Measurements from ENCODE around the gene TOMM40.

The TOMM40 gene

DNA sequence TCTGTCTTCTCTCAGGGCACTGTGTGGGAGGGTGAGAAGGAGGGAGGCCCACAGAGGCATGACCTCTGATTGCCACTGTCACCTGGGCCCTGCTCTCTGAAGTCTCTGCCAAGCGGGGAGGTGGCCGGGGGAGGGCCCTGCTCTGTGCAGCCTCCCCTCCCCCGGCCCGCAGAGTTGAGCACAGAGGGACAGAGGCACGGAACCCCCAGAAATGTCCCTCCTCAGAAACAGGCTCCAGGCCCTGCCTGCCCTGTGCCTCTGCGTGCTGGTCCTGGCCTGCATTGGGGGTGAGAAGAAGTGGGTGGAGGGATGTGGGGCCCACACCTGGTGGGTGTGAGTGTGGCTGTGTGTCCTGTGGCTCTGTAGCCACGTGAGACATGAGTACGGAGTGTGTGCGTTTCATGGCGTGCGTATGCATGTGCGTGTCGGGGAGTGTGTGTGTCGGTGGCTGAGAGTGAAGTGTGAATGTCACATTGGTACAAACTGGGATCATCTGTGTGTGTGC is 51.1 kb downstream of the TOMM40 start, which contains the start of gene APOC4:
Gene APOC4, plus strand, starts transcription at position 171 of the 505 bp plus-strand sequence. Its CDS starts 41 bp downstream, at position 212.
- H3K79me2 ChIP-seq (ENCODE audit: control insufficient read depth, insufficient read depth, low read length, unreplicated experiment) = no peaks in the 10 kb centered on the region
- H3K27me3 ChIP-seq (ENCODE audit: insufficient read depth, low read length) = no peaks in the 10 kb centered on the region
- no peaks in the 10 kb centered on the region for H3K4me1 ChIP-seq (ENCODE audit: control insufficient read depth, insufficient read depth, low read length, unreplicated experiment)
- no peak within 1 kb of the TSS for H2AFZ ChIP-seq (ENCODE audit: low read length, unreplicated experiment)
- no peak within 1 kb of the TSS for H3K4me3 ChIP-seq (ENCODE audit: low read depth, low read length)
- H3K27ac ChIP-seq (ENCODE audit: low read depth, low read length) = no peak within 1 kb of the TSS
- H3K36me3 ChIP-seq (ENCODE audit: insufficient read depth, low read length) = no peaks in the 10 kb centered on the region

- Histone ChIP-seq H3K27me3 (ENCODE audit: insufficient read depth, low read length) (no peaks in the 10 kb centered on the region), H3K79me2 (ENCODE audit: control insufficient read depth, insufficient read depth, low read length, unreplicated experiment) (no peaks in the 10 kb centered on the region), H2AFZ (ENCODE audit: low read length, unreplicated experiment) (no peak overlapping the region), H3K4me1 (ENCODE audit: control insufficient read depth, insufficient read depth, low read length, unreplicated experiment) (no peaks in the 10 kb centered on the region), H3K4me3 (ENCODE audit: low read depth, low read length) (no peak overlapping the region), H3K36me3 (ENCODE audit: insufficient read depth, low read length) (no peaks in the 10 kb centered on the region), H3K27ac (ENCODE audit: low read depth, low read length) (no peak overlapping the region)
Observed at GRCh38 chr19:44943801-44944249, 52.8 kb downstream of the TOMM40 start.

DNA sequence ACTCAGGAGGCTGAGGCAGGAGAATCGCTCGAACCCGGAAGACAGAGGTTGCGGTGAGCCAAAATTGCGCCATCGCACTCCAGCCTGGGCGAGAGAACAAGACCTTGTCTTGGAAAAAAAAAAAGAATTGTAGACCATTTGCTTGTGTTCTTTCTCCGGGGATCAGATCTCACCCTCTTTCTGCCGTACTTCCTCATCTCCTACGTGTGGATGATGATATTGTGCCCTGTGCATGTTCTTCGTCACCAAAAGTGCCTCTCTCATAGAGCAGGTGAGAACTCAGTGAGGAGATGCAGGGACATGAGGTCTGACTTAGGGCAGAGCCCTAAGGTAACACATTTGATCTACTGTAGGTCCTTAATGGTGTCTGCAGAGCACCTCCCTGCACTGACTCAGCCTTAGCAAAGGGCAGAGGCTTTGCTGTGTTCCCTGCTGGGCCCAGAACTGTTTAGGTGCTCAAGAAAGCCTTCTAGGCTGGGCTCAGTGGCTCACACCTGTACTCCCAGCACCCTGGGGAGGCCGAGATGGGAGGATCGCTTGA is 56.1 kb downstream of the TOMM40 start:
- no peaks in the 10 kb centered on the region for H3K79me2 ChIP-seq (ENCODE audit: control insufficient read depth, insufficient read depth, low read length, unreplicated experiment)
- H2AFZ ChIP-seq (ENCODE audit: low read length, unreplicated experiment) = no peak overlapping the region
- no peaks in the 10 kb centered on the region for H3K4me1 ChIP-seq (ENCODE audit: control insufficient read depth, insufficient read depth, low read length, unreplicated experiment)
- H3K36me3 ChIP-seq (ENCODE audit: insufficient read depth, low read length) = no peaks in the 10 kb centered on the region
- H3K4me3 ChIP-seq (ENCODE audit: low read depth, low read length) = no peak overlapping the region
- H3K27me3 ChIP-seq (ENCODE audit: insufficient read depth, low read length) = no peaks in the 10 kb centered on the region
- no peak overlapping the region for H3K27ac ChIP-seq (ENCODE audit: low read depth, low read length)

DNA sequence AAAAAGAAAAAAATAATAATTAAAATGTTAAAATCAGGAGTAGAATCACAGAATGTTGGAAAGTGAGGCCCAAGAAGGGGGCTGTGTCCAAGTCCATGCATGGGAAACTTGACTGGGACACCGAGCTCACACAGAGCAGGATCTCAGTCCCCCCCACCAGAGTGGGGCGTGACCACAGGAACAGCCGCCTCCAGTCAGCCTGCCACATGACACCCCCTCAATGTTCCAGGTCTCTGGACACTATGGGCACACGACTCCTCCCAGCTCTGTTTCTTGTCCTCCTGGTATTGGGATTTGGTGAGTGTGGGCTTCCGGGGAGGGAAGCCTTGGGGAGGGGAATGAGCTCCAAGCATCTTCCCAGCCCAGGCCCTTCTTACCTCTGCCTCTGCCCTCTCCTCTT is 57.2 kb downstream of the TOMM40 start:
- no peaks in the 10 kb centered on the region for H3K36me3 ChIP-seq (ENCODE audit: insufficient read depth, low read length)
- no peak overlapping the region for H3K4me3 ChIP-seq (ENCODE audit: low read depth, low read length)
- H2AFZ ChIP-seq (ENCODE audit: low read length, unreplicated experiment) = no peak overlapping the region
- H3K27me3 ChIP-seq (ENCODE audit: insufficient read depth, low read length) = no peaks in the 10 kb centered on the region
- no peaks in the 10 kb centered on the region for H3K79me2 ChIP-seq (ENCODE audit: control insufficient read depth, insufficient read depth, low read length, unreplicated experiment)
- H3K27ac ChIP-seq (ENCODE audit: low read depth, low read length) = no peak overlapping the region
- H3K4me1 ChIP-seq (ENCODE audit: control insufficient read depth, insufficient read depth, low read length, unreplicated experiment) = no peaks in the 10 kb centered on the region

DNA sequence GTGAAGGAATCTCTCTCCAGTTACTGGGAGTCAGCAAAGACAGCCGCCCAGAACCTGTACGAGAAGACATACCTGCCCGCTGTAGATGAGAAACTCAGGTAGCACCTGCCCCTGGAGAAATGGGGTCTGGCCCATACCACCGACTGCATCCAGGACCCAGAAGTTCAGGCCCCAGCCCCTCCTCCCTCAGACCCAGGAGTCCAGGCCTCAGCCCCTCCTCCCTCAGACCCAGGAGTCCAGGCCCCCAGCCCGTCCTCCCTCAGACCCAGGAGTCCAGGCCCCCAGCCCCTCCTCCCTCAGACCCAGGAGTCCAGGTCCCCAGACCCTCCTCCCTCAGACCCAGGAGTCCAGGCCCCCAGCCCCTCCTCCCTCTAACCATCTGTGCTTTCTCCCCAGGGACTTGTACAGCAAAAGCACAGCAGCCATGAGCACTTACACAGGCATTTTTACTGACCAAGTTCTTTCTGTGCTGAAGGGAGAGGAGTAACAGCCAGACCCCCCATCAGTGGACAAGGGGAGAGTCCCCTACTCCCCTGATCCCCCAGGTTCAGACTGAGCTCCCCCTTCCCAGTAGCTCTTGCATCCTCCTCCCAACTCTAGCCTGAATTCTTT is 57.8 kb downstream of the TOMM40 start:
- no peak overlapping the region for H2AFZ ChIP-seq (ENCODE audit: low read length, unreplicated experiment)
- H3K27me3 ChIP-seq (ENCODE audit: insufficient read depth, low read length) = no peaks in the 10 kb centered on the region
- H3K27ac ChIP-seq (ENCODE audit: low read depth, low read length) = no peak overlapping the region
- H3K4me3 ChIP-seq (ENCODE audit: low read depth, low read length) = no peak overlapping the region
- H3K4me1 ChIP-seq (ENCODE audit: control insufficient read depth, insufficient read depth, low read length, unreplicated experiment) = no peaks in the 10 kb centered on the region
- no peaks in the 10 kb centered on the region for H3K36me3 ChIP-seq (ENCODE audit: insufficient read depth, low read length)
- H3K79me2 ChIP-seq (ENCODE audit: control insufficient read depth, insufficient read depth, low read length, unreplicated experiment) = peaks cover 2% of the 10 kb centered on the region

DNA sequence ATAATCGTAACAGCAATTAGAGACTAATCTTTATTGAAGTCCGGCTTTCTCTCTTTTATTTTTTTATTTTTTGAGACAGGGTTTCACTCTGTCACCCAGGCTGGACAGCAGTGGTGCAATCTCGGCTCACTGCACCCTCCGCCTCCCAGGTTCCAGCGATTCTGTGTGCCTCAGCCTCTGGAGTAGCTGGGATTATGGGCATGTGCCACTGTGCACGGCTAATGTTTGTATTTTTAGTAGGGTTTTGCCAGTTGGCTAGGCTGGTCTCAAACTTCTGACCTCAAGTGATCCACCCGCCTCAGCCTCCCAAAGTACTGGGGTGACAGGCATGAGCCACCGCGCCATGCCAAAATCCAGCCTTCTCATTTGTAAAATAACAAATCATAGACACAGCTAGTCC is 58.5 kb downstream of the TOMM40 start:
- Histone ChIP-seq H3K4me1 (ENCODE audit: control insufficient read depth, insufficient read depth, low read length, unreplicated experiment) (no peaks in the 10 kb centered on the region), H3K4me3 (ENCODE audit: low read depth, low read length) (no peak overlapping the region), H3K27ac (ENCODE audit: low read depth, low read length) (no peak overlapping the region), H3K79me2 (ENCODE audit: control insufficient read depth, insufficient read depth, low read length, unreplicated experiment) (peaks cover 2% of the 10 kb centered on the region), H3K36me3 (ENCODE audit: insufficient read depth, low read length) (no peaks in the 10 kb centered on the region), H2AFZ (ENCODE audit: low read length, unreplicated experiment) (no peak overlapping the region), H3K27me3 (ENCODE audit: insufficient read depth, low read length) (no peaks in the 10 kb centered on the region)

GRCh38 chr19:44951179-44952159 is 60.4 kb downstream of the TOMM40 start:
- Histone ChIP-seq H3K4me1 (ENCODE audit: control insufficient read depth, insufficient read depth, low read length, unreplicated experiment) (peaks cover 3% of the 10 kb centered on the region), H3K79me2 (ENCODE audit: control insufficient read depth, insufficient read depth, low read length, unreplicated experiment) (peaks cover 19% of the 10 kb centered on the region), H3K27me3 (ENCODE audit: insufficient read depth, low read length) (no peaks in the 10 kb centered on the region), H3K27ac (ENCODE audit: low read depth, low read length) (no peak overlapping the region), H3K36me3 (ENCODE audit: insufficient read depth, low read length) (no peaks in the 10 kb centered on the region), H3K4me3 (ENCODE audit: low read depth, low read length) (no peak overlapping the region), H2AFZ (ENCODE audit: low read length, unreplicated experiment) (no peak overlapping the region)

All from ACC112 (cell line).